Left renal cortex interstitium (tissue), 4 donors: ENCODE results near the gene NAT16. TPM values are rescaled to one million over a fixed set of nuclear protein-coding genes. Genes with fewer than 3 reads are reported as not detected.

Source experiments
- DNase-seq, 4 donors: peaks; one replicate each; pipeline ENCODE4 v3.0.0-alpha.2; 2013; ENCODE audit warnings: low read depth in 4 of 4, low spot score in 2 of 4, missing footprints in 1 of 4
- polyA plus RNA-seq, 4 donors: library from polyadenylated mRNA; unstranded; fragments of 120-200 nt; gene quantifications; one replicate each; pipeline ENCODE4 v1.2.1, GENCODE V29; 2013; ENCODE audit not compliant: insufficient read length in 4 of 4

The NAT16 gene
- under 1 TPM in 2 of 4 donors, not detected in 2; 0.09 to 0.10 TPM for polyA plus RNA-seq

- no peak for DNase-seq
Observed at GRCh38 chr7:101180130-101180755, at the start of gene NAT16. Gene NAT16 (minus strand): TSS chr7:101180293. CDS start chr7:101174807, 5,486 bp downstream.

GRCh38 chr7:101226721-101227120 lies 46.6 kb upstream of the NAT16 start:
- DNase-seq = no peak

GRCh38 chr7:101225650-101226049 lies 45.6 kb upstream of the NAT16 start:
- no peak for DNase-seq

GRCh38 chr7:101223528-101223927 lies 43.4 kb upstream of the NAT16 start:
- no peak for DNase-seq

GRCh38 chr7:101222275-101222830 lies 42.3 kb upstream of the NAT16 start:
- DNase-seq = no peak

- DNase-seq = no peak
Observed at GRCh38 chr7:101220295-101220694, 40.2 kb upstream of the NAT16 start.

GRCh38 chr7:101218236-101219125 lies 38.4 kb upstream of the NAT16 start:
- DNase-seq = no peak

GRCh38 chr7:101217388-101218235 lies 37.5 kb upstream of the NAT16 start, which contains the start of the genes PLOD3 and ZNHIT1:
Gene PLOD3 (minus strand): TSS chr7:101217581. CDS start chr7:101217274, 307 bp downstream.
Gene ZNHIT1 (plus strand): TSS chr7:101218165. CDS start chr7:101218196, 31 bp downstream.
- DNase-seq = peak; percentile 95 to 100 (median 97)

- DNase-seq = no peak
Observed at GRCh38 chr7:101216860-101217387, 36.8 kb upstream of the NAT16 start.

- DNase-seq = no peak
Observed at GRCh38 chr7:101216001-101216859, 36.1 kb upstream of the NAT16 start.

GRCh38 chr7:101212014-101212413 lies 31.9 kb upstream of the NAT16 start:
- DNase-seq = no peak

- DNase-seq = no peak
Observed at GRCh38 chr7:101211501-101211900, 31.4 kb upstream of the NAT16 start.

GRCh38 chr7:101210143-101210542 lies 30.1 kb upstream of the NAT16 start:
- DNase-seq = no peak

- no peak for DNase-seq
Observed at GRCh38 chr7:101208794-101209193, 28.7 kb upstream of the NAT16 start.

- no peak for DNase-seq
Observed at GRCh38 chr7:101207459-101207858, 27.4 kb upstream of the NAT16 start.

- no peak for DNase-seq
Observed at GRCh38 chr7:101206665-101207042, 26.6 kb upstream of the NAT16 start.

GRCh38 chr7:101205901-101206664 lies 26.0 kb upstream of the NAT16 start:
- no peak for DNase-seq
